GM19238 (cell line): ENCODE data around the gene ZNF414.
A peak's percentile ranks its signal among the peaks of the same experiment; 100 is the strongest.
"Not testable (repeated sequence)": the region's sequence is repeated elsewhere in the genome, so short reads cannot be mapped to it uniquely, and the experiment has no call there.

ENCODE experiments used
- DNase-seq: peaks from one replicate; pipeline ENCODE4 v3.0.0; 2011; ENCODE audit warnings: low spot score; ENCODE audit not compliant: insufficient read length

The ZNF414 gene, protein sequence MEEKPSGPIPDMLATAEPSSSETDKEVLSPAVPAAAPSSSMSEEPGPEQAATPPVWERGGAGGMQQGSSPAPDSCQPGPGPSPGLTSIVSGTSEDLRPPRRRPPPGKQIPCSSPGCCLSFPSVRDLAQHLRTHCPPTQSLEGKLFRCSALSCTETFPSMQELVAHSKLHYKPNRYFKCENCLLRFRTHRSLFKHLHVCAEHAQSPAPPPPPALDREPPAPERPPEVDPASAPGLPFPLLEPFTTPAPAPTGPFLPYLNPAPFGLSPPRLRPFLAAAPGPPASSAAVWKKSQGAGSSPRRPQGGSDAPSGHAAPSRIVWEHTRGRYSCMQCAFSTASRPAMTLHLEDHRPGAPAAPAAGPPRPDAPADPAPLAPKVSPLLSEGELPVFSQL

DNA sequence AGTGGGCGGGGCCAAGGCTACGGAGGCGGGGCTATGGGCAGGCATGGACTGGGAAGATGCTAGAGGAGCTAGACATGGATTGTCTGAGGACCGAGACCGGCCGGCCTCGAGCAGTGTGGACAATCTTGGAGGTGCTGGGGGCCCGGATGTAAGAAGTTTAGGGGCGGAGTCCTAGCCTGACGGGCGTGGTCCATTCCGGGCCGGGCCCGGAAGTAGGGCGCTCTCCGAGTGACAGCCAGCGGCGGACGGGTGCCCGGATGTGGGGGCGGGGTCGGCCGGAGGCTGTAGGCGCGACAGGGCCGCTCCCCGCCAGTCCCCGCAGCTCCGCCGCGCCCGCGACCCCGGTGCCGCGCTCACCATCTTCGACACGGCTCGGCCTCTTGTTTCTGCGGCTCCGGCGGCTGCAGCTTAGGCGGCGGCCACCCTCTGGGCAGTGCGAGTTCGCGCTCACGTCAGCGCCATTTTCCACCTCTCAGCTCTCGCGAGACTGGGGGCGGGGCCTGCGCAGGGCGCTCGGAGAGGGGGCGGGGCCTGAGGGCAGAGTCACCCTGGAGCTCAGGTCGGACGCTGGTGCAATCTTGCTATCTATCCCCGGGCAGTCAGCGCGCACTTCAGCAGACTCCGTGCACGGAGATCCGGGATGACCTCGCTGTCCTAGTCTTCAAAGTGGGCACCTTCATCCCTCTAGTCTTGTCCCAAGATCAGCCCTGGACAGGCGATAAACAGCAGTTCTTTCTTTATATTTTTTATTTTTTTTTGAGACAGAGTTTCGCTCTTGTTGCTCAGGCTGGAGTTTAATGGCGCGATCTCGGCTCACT is at the start of gene ZNF414:
Gene ZNF414, minus strand, starts transcription at position 481 of the 818 bp plus-strand sequence. Its CDS starts 121 bp downstream, at position 360.
- peak; percentile 100 for DNase-seq

DNA sequence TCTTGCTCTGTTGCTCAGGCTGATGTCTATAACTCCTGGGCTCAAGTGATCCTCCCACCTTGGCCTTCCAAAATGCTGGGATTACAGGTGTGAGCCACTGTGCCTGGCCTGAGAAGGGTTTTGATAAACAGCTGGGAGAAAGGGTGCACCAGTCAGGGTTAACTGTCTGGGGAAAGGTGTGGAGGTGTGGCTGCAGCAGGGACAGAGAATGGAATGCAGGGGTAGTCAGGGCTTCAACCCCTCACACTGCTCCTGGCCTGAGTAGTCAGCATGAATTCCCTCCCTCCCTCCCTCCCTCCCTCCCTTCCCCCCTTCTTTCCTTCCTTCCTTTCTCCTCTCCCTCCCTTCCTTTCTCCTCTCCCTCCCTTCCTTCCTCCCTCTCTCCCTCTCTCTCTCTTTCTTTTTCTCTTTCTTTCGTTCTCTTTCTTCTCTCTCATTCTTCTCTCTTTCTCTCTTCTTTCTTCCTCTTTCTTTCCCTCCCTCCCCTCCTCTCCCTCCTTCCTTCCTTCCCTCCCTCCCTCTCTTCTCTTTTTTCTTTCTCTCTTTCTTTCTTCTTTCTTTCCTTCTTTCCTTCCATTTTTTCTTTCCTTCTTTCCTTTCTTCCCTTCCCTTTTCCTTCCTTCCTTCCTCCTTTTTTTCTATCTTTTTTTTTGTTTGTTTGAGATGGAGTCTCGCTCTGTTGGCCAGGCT is 47.3 kb upstream of the ZNF414 start:
- no peak for DNase-seq

DNA sequence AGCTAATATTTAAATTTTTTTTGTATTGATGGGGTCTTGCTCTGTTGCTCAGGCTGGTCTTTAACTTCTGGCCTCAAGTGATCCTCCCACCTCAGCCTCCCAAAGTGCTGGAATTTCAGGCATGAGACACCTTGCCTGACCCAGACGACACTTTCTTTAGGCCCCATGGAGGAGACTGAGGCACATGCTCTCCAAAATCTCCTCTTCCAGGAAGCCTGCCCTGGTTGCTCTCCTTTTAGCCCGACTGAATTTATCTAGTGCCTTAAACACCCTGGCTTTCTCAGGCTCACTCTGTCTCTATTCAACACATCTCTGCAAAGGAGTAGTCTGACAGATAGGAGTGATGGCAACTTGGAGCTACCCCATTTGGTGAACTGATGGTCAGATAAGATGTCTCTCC is 44.4 kb upstream of the ZNF414 start:
- no peak for DNase-seq

DNA sequence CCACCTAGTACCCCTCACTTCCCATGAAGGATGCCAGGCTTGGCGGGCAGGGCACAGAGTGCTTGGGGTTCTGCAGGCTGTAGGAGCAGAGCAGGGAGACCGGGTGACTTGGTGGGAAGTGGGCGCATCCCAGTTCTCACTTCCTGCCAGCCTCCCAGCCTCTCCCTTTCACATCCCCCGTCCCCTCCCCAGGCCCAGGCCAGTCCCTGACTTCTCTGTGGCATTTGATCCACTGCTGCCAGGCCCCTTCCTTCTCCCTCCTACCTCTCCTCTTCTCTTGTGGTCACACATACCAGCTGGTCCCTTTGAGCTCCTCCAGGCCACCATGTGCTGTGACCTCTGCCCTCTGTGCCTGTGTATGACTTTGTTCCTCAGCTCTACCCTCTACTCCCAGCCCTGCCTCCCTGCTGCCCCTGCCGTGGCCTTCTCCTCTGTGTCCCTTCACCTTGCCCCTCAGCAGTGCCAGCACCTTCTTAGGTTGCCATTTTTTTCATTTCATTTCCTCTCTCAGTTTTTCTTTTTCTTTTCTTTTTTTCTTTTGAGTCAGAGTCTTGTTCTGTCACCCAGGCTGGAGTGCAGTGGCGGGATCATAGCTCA is 43.8 kb upstream of the ZNF414 start:
- DNase-seq: no peak

DNA sequence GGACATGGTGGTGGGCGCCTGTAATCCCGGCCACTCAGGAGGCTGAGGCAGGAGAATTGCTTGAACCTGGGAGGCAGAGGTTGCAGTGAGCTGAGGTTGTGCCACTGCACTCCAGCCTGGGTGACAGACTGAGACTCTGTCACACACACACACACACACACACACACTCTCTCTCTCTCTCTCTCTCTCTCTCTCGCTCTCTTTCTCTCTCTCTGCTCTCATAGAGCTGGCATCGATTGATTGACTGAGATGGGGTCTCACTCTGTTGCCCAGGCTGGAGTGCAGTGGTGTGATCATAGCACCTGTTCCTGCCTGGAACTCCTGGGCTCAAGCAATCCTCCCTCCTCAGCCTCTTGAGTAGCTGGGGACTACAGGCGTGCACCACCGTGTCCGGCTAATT is 39.8 kb upstream of the ZNF414 start:
- DNase-seq: not testable (repeated sequence)

DNA sequence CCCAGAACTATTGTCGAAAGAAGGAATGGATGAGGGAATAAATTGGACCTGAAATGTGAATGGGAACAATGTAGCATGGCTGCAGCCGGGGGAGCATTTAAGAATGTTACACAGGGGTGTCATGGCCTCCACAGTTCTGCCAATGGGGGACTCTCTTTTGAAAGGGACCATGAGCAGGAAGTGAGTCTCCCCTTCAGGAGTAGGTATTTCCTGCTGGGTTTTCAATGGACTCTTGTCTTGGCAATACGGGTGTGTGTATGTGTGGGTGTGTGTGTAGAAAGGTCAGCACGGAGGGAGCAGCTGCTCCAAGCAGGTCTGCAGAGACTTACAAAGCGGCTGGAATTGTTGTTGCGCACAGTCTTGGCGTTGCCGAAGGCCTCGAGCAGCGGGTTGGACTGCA is 38.8 kb upstream of the ZNF414 start:
- DNase-seq: no peak

DNA sequence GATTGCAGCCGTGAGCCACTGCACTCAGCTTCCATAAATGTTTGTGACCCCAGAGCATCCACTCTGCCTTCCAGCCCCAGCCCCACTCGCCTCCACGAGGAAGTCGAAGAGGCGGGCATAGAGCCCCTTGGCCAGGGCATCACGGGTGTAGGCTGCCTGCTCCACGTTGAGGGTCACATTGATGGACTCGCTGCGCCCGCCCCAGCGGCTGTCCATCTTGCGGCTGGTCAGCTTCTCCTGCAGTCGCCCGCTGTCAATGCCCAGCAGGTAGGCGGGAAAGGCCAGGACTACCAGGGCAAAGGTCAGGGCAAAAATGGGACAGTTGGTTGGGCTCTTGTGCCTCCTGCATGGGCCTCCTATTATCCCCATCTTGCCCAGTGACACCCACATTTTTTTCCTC is 36.1 kb upstream of the ZNF414 start:
- DNase-seq: no peak

DNA sequence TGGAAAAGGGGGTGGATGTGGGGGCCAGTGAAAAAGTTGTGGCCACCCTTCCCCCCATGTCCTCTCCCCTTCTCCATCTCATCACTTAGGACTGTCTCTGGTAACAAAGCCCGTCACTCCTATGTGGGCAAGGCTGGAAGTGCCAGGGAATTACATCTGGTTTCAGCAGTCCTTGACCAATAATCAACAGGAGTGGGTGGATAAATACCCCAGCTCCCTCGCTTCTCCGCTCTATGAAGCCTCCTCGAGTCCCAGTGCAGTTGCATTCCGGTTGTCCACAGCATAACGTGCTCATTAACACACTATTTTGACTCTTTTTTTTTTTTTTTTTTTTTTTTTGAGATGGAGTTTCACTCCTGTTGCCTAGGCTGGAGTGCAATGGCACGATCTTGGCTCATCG is 31.8 kb upstream of the ZNF414 start:
- no peak for DNase-seq

DNA sequence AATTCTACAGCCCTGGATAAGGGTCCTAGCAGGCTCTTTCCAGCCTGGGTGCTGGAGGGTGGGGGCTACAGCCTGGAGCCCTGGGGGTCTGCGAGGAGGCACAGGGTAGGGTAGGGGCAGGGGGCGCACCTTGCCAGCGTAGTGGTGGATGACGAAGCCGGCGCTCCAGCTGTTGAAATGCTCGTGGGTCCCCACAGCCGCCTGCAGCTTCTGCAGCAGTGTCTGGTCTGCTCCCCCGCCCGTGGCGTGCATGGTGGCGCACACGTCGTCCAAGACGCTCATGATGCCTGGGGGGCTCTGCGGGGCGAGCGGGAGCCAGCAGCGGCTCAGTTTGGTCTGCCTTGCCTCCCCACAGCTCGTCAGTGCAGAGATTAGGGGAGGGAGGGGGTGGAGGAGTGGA is 30.2 kb upstream of the ZNF414 start:
- DNase-seq: no peak

DNA sequence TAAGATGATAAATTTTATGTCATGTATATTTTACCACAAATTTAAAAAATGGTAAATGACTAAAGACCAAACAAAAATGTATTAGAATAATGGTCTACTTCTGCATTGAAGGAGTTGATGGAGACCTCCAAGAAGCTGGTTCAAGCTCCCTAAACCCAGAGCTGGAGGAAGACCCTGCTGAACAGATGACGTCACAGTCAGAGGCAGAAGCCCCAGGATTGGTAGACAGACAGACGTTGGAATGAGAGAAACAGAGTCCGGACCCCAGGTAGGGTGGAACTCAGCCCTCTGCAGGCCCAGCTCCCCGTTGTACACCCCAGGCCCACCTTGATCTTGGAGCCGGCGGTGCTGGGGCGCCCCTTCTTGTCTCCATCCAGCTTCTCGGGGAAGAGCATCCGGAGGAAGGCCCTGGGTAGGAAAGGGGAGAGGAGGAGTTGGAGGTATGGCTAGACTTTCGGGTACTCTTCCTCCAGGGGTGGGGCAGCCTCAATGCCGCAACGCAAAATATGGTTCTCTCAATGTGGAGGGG is 25.7 kb upstream of the ZNF414 start:
- DNase-seq: no peak

DNA sequence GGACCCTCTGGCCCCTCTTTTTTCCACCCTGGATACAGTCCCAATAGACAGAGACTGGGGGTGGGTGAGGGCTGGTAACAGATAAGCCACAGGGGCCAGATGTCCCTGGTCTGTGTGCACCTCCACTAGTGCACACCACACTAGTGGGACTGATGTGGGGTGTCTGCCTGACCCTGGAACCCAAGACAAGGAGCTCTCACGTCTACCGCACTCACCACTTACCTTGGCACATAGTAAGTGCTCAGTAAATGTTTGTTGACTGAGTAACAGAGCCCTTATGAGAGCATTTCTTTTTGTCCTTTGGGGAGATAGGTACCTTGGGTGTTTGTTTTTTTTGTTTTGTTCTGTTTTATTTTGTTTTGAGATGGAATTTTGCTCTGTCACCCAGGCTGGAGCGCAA is 23.1 kb upstream of the ZNF414 start:
- no peak for DNase-seq

DNA sequence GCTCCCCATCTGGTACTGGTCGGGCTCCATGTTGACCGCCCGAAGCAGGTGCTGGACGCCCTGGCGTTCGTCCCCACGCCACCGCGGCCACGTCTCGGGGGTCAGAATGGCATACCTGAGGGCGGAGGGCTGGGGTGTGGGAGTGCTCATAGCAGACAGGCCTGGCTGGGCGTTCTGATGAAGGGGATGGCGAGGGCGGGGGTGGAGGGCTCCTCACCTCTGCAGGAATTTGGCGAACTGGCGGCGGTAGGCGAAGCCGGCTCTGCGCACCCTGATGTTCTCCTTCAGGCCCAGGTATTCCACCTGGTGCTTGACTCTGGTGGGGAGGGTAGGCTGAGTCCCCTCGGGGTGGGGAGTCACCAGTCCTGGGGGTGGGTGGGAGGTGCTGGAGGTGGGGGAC is 22.3 kb upstream of the ZNF414 start:
- no peak for DNase-seq

DNA sequence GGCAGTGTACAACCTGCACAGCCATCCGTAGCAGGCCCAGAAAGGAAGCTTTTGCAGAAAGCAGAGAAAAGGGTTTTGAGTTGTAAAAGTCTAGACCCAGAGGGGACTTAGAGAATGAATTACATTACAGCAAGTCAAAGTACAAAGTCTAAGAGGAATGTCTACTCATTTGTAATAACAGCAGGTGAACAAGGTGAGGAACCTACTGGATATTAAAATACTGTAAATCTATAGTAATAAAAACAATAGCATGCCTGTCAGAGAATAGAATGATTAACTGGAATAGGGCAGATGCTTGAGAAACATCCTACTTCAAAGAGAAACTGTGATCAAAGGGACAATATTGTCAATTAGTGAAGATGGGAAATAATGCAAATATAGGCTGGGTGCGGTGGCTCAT is 18.3 kb upstream of the ZNF414 start:
- no peak for DNase-seq

DNA sequence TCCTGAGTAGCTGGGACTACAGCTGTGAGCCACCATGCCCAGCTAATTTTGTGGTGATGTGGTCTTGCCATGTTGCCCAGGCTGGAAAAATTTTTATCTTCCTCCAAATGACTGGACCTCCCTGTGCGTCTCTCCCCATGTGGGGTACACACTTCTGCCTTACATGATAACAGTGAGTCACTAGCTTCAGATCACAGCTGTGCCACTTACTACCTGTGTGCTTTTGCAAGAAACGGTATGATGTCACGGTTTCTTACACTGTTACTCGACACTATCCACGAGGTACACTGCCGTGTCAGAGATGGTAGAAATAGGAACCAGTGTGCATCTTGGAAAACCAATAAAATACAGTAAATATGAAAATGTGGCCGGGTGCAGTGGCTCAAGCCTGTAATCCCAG is 17.5 kb upstream of the ZNF414 start:
- DNase-seq: no peak

DNA sequence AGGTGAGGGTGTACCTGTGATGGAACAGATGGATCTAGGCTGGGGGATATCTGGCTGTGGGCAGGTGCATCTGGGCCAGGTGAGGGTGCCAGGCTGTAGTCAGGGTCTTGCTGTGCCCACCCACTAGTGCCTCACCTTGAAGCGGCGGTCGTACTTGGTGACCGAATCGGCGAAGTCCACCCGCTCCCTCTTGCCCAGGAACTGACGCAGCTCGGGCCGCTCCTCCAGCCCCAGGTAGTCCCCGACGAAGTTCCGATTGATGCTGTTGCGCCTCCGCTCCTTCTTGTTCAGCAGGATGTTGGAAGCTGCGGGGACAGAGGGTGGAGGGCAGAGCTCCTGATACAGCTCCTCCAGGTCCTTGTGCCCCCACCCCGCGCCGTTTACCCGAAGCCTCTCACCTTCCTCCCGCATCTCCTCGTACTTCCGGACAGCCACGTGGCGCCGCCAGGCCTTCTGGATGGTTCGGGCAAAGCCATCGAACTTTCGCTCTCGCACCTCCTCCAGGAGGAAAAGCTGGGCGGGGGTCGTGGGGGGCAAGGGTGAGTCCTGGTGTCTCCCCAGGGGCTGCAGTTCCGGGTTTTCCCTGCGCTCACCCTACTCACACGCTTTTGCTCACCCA is 16.2 kb upstream of the ZNF414 start:
- no peak for DNase-seq

DNA sequence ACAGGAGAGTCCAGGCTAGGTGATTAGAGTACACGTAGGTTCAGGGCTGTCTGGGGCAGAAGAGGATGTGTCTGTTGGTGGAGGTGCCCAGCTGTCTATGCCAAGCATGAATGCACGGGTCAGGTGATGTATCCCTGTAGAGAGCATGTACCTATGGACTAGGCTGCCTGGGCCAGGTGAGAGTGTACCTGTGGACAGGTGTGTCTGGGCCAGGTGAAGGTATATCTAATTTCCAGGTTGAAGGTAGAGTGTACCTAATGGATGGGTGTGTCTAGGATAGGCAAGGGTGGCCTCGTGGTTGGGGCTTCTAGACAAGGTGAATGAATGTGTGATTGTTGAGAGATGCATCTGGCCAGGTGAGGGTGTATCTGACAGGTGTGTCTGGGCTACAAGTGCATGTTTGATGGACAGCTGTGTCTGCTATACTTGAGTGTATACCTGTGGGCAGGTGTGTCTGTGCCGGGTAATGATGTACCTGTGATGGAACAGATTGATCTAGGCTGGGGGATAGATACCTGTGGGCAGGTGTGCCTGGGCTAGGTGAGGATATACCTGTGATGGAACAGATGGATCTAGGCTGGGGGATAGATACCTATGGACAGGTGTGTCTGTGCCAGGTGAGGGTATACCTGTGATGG is 15.5 kb upstream of the ZNF414 start:
- no peak for DNase-seq

DNA sequence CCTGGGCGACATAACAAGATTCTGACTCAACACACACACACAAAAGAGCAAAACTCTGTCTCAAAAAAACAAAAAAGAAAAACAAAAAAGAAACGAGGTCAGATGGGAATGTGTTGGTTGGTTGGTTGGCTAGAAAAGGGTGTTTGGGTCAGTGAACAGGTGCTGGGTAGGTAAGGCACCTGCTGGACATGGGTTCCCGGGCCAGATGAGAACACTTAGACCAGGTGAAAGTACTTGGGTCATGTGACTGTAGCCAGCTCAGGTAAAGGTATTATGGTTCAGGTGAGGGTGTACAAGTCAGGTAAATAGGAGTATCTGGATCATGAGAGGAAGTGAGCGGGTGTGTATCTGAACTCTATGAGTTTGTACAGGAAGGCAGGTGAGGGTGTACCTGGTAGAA is 14.5 kb upstream of the ZNF414 start:
- DNase-seq: no peak

DNA sequence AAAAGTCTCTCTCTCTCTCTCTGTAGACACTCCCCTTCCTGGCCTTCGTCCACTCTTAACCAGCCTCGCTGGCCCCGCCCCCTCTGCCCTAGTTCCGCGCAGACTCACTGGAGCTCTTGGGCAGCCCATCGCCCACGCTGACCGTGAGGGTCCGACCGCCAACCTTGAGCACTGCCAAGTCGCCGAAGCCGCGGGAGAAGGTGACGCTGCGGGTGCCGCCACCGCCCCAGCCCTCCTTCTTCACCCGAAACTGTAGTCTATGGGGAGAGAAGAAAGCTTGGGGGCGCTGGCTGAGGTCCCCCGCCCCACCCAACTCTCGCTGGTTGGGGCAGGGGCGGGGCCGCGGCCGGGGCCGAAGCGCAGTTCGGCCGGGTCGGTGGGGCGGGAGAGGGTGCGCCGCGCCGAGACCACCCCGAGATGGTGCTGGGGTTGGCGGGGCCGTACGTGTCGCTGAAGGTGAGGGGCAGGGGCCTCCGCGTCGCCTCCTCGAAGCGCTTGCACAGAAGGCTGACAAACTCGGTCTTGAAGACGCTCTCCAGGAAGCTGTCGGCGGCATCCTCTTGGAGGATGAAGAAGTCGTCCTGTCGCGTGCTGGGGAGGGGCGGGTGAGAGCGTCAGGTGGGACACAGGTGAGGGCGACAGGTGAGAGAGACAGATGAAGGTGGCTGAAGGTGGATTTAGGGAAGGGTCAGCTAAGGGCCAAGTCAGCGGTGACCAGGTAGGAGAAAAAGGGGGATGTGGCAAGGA is 12.6 kb upstream of the ZNF414 start:
- no peak for DNase-seq

DNA sequence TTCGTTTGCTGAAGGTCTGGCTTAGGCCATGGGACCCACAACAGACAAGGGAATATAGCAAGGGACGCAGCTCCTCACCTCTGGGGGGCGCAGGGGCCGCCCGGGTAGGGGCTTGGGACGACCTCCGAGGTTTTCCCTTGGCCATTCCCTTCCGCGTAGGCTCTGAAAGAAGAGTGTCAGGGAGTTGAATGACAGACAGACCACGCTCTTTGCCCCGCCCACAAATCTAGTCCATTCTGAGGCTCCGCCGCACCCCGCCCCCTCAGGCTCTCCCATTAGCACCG is 11.4 kb upstream of the ZNF414 start:
- no peak for DNase-seq

DNA sequence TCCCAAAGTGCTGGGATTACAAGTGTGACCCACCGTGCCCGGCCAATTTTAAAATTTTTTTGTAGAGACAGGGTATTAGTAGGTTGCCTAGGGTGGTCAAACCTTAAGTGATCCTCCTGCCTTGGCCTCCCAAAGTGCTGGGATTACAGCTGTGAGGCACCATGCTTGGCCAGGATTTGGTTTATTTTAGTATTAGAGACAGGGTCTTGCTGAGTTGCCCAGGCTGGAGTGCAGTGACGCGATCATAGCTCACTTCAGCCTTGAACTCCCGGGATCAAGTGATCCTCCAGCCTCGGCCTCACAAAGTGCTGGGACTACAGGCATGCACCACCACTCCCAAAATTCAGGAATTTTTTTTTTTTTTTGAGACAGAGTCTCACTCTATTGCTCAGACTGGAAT is 5.4 kb upstream of the ZNF414 start:
- DNase-seq: no peak
